MM.1S (cell line): ENCODE results near the gene LY9.

ENCODE experiments used
- DNase-seq: peaks from one replicate; pipeline ENCODE4 v3.0.0-alpha.2; 2015
- H2AFZ ChIP-seq: fragments of 300-600 bp; sonication (generic); 2 replicates; pipeline ENCODE4 v1.6.0; 2016; ENCODE audit warnings: antibody characterized with exemption, low read length
- H3F3A ChIP-seq: fragments of 300-600 bp; sonication (generic); 2 replicates; pipeline ENCODE4 v1.6.1; 2016; ENCODE audit warnings: mild to moderate bottlenecking, antibody characterized with exemption, low read length, moderate library complexity, mixed read lengths; ENCODE audit not compliant: insufficient read depth
- H3K27ac ChIP-seq: fragments of 300-600 bp; sonication (generic); 2 replicates; pipeline ENCODE4 v1.5.1; 2016; ENCODE audit warnings: mild to moderate bottlenecking, low read length
- H3K27me3 ChIP-seq: fragments of 300-600 bp; sonication (generic); replicated peaks from 2 replicates; pipeline ENCODE4 v1.6.0; 2016; ENCODE audit warnings: low read length; ENCODE audit not compliant: insufficient read depth
- H3K36me3 ChIP-seq: fragments of 300-600 bp; sonication (generic); replicated peaks from 2 replicates; pipeline ENCODE4 v1.6.1; 2016; ENCODE audit warnings: mild to moderate bottlenecking, low read length, mixed read lengths; ENCODE audit not compliant: insufficient read depth
- H3K4me1 ChIP-seq: fragments of 300-600 bp; sonication (generic); 2 replicates; pipeline ENCODE4 v1.6.1; 2016; ENCODE audit warnings: low read length, mixed read lengths
- H3K4me2 ChIP-seq: fragments of 300-600 bp; sonication (generic); 2 replicates; pipeline ENCODE4 v1.6.0; 2016; ENCODE audit warnings: low read depth, low read length
- H3K4me3 ChIP-seq: fragments of 300-600 bp; sonication (generic); 2 replicates; pipeline ENCODE4 v1.5.1; 2016; ENCODE audit warnings: low read length, mixed read lengths
- H3K79me2 ChIP-seq: fragments of 300-600 bp; sonication (generic); 2 replicates; pipeline ENCODE4 v1.6.1; 2016; ENCODE audit warnings: mixed run types, low read length, mixed read lengths
- H3K9ac ChIP-seq: fragments of 300-600 bp; sonication (generic); 2 replicates; pipeline ENCODE4 v1.6.1; 2016; ENCODE audit warnings: low read length, mixed read lengths
- H3K9me2 ChIP-seq: fragments of 300-600 bp; sonication (generic); replicated peaks from 2 replicates; pipeline ENCODE4 v1.6.1; 2016; ENCODE audit warnings: mild to moderate bottlenecking, low read length, mixed read lengths; ENCODE audit not compliant: insufficient read depth
- H3K9me3 ChIP-seq: fragments of 300-600 bp; sonication (generic); replicated peaks from 2 replicates; pipeline ENCODE4 v1.6.1; 2016; ENCODE audit warnings: mild to moderate bottlenecking, low read length, mixed read lengths; ENCODE audit not compliant: insufficient read depth
- H4K20me1 ChIP-seq: fragments of 300-600 bp; sonication (generic); 2 replicates; pipeline ENCODE4 v1.6.1; 2016; ENCODE audit warnings: mild to moderate bottlenecking, low read length, moderate library complexity, mixed read lengths; ENCODE audit not compliant: insufficient read depth
- EZH2 ChIP-seq: fragments of 300-600 bp; sonication (generic); optimal IDR thresholded peaks from 2 replicates; pipeline ENCODE3; 2017; ENCODE audit warnings: low read depth, mild to moderate bottlenecking, antibody characterized with exemption, low read length, mixed read lengths
- EZH2phosphoT487 ChIP-seq: fragments of 300-600 bp; sonication (generic); IDR thresholded peaks from 2 replicates; pipeline ENCODE4 v1.6.1; 2018; ENCODE audit warnings: antibody characterized with exemption, low read length
- TF ChIP-seq, protein P1 (sequence below): fragments of 300-600 bp; sonication (generic); IDR thresholded peaks from 2 replicates; pipeline ENCODE4 v1.5.1; 2016; ENCODE audit warnings: antibody characterized with exemption, low read length, mixed read lengths

Gene LY9

DNA sequence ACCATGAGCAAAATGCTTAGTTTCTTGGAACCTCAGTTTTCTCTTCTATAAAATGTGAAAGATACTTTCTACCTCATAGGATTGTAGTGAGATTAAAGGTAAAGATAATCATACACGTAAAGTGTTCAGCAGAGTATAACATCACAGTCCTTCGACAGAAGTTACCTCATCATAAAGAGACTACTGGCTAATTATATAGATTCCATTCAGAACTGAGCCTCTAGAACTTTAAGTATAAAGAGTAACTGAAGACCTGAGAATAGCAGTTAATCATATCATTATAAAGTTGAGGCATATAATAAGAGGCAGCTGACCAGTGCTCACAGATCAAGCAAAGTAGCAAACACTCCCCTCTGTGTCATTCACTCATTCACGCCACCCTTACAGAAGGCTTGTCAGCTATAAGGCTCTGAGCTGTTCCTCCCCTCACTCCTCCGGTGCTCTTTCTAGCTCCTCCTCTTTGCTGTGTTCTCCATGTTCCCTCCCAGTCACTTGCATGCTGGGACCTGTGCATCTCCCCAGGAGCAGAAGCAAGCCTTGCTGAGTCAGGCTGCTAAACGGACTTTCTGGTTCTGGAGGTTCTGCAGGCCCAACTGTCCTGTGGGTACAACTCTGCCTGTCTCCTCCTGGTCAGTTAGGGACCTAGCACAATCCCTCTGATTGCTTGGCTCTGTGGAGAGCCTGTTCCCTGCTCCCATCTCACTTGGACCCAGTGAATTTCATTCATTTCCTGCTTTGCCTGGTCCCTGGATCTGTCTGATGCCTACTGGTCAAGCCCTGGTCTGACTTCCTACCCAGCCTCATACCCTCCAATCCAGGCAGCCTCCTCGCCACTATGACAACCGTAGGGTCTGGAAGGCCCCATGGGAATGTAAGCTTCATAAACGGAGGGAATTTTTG, 28.3 kb upstream of the LY9 start:
- peak overlapping the region; percentile 90 for H2AFZ ChIP-seq
- H3K27me3 ChIP-seq, result no peaks in the 10 kb centered on the region
- peak overlapping the region; percentile 98 for H3K4me2 ChIP-seq
- H3K4me1 ChIP-seq, result peaks cover 17% of the 10 kb centered on the region
- TF ChIP-seq, protein P1, sequence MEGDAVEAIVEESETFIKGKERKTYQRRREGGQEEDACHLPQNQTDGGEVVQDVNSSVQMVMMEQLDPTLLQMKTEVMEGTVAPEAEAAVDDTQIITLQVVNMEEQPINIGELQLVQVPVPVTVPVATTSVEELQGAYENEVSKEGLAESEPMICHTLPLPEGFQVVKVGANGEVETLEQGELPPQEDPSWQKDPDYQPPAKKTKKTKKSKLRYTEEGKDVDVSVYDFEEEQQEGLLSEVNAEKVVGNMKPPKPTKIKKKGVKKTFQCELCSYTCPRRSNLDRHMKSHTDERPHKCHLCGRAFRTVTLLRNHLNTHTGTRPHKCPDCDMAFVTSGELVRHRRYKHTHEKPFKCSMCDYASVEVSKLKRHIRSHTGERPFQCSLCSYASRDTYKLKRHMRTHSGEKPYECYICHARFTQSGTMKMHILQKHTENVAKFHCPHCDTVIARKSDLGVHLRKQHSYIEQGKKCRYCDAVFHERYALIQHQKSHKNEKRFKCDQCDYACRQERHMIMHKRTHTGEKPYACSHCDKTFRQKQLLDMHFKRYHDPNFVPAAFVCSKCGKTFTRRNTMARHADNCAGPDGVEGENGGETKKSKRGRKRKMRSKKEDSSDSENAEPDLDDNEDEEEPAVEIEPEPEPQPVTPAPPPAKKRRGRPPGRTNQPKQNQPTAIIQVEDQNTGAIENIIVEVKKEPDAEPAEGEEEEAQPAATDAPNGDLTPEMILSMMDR, result no peak
- H3K79me2 ChIP-seq, result no peaks in the 10 kb centered on the region
- peak; percentile 79 for DNase-seq
- H3F3A ChIP-seq, result peaks cover 14% of the 10 kb centered on the region
- no peaks in the 10 kb centered on the region for H3K36me3 ChIP-seq
- no peaks in the 10 kb centered on the region for H4K20me1 ChIP-seq
- H3K9me3 ChIP-seq, result no peaks in the 10 kb centered on the region
- peak overlapping the region; percentile 66 for H3K9ac ChIP-seq
- H3K4me3 ChIP-seq, result peak overlapping the region; percentile 71
- H3K27ac ChIP-seq, result peak overlapping the region; percentile 70
- no peaks in the 10 kb centered on the region for H3K9me2 ChIP-seq

DNA sequence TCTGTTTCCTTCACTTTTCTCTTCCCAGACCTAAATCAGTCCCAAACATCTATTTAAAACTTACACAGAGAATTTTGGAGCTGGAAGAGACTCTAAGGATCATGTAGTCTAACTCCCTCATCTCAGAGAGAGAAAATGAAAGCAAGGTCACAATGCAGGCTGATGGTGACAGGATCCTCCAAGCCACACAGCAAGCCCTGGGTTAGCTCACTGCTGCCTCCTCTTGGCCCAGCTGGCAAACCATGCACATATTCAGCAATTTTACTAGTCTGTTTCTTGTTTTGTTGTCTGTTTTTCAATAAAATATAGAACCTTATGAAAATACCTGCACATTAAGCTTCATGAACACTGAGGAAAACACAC, 27.7 kb upstream of the LY9 start:
- H3K9ac ChIP-seq, result peak overlapping the region; percentile 66
- H4K20me1 ChIP-seq, result no peaks in the 10 kb centered on the region
- no peaks in the 10 kb centered on the region for H3K27me3 ChIP-seq
- H3K79me2 ChIP-seq, result no peaks in the 10 kb centered on the region
- peak; percentile 95 for DNase-seq
- peak overlapping the region; percentile 71 for H3K4me3 ChIP-seq
- H3K9me3 ChIP-seq, result no peaks in the 10 kb centered on the region
- peaks cover 17% of the 10 kb centered on the region for H3K4me1 ChIP-seq
- H2AFZ ChIP-seq, result peak overlapping the region; percentile 90
- H3F3A ChIP-seq, result peaks cover 14% of the 10 kb centered on the region
- peak overlapping the region; percentile 70 for H3K27ac ChIP-seq
- TF ChIP-seq EZH2phosphoT487, result no peak
- TF ChIP-seq, protein P1, result peak; percentile 99
- H3K36me3 ChIP-seq, result no peaks in the 10 kb centered on the region
- no peaks in the 10 kb centered on the region for H3K9me2 ChIP-seq
- H3K4me2 ChIP-seq, result peak overlapping the region; percentile 98

DNA sequence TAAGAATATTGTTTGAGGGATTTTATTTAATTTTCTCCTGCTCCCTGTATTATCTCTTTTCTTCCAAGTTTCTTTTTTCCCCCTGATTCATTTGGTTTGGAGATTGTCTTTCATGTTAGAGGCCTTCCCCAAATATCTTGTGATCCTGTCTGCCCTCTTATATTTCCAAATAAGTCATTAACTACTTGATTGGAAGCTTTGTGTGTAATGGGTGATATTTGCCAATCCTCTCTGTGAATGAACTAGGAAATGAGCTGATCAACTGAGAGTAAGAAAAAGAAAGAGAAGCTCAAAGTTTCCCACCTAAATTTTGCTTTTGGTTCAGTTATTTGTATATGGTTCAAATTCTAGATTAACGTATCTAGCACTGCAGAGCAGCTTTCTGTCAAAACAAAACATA, 23.6 kb upstream of the LY9 start:
- Histone ChIP-seq H3K4me1 (peaks cover 7% of the 10 kb centered on the region), H3F3A (peaks cover 9% of the 10 kb centered on the region), H3K79me2 (no peaks in the 10 kb centered on the region), H3K4me3 (no peak overlapping the region), H3K9me3 (no peaks in the 10 kb centered on the region), H3K27me3 (no peaks in the 10 kb centered on the region), H3K9me2 (no peaks in the 10 kb centered on the region), H3K27ac (no peak overlapping the region), H2AFZ (no peak overlapping the region), H3K4me2 (no peak overlapping the region), H3K36me3 (no peaks in the 10 kb centered on the region), H4K20me1 (no peaks in the 10 kb centered on the region), H3K9ac (no peak overlapping the region)
- TF ChIP-seq EZH2phosphoT487 (no peak), EZH2 (no peak)
- TF ChIP-seq, protein P1, result no peak
- no peak for DNase-seq
